ENCODE measurements around the gene SSTR4.

Gene SSTR4

GRCh38 chr20:23043376-23043775 lies 8.3 kb downstream of the SSTR4 start:
- TF ChIP-seq CTCF (IDR thresholded peaks at IDR 0.05; ENCODE audit: low read depth, low read length) = no peak
- DNase-seq (ENCODE audit: extremely low read depth, low read depth) = no peak

- DNase-seq (ENCODE audit: extremely low read depth, low read depth) = no peak
- TF ChIP-seq CTCF (IDR thresholded peaks at IDR 0.05; ENCODE audit: low read depth, low read length) = no peak
Observed at GRCh38 chr20:23046431-23046830, 11.3 kb downstream of the SSTR4 start.

DNA sequence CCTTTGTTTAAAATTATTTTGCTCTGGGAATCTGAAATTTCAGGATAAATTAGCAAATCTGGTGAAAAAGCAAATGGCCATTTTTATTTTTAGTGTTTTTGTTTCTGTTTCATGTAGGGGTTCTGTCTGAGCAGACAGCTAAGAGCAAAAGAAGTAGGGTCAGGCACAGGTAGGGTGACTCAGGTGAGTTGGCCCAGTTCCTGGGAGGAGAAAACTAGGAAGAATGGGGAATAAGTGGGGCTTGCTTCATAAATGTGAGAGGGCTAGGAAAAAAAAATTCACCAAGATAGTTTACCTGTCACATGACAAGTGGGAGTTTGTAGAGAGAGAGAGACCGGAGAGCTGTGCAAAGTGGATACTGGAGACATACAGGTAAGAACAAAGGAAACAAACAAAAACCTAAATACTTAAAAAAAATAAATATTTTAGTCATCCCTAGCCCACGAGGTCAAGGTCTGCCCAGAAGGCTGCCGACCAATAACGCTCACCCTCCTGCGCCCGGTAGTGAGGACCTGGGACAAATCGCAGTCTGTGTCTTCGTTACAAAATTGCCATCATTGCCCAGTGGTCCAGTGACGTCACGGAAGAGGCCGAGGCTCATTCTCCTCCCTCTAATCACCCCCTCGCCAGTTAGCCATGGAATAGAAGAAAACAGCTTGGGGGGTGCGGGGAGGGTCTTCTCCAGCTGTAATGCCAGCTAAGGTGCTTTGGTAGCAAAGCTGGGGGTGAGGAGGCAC lies 12.1 kb downstream of the SSTR4 start:
- no peak for TF ChIP-seq CTCF (IDR thresholded peaks at IDR 0.05; ENCODE audit: low read depth, low read length)
- no peak for DNase-seq (ENCODE audit: extremely low read depth, low read depth)

- DNase-seq (ENCODE audit: extremely low read depth, low read depth) = no peak
Observed at GRCh38 chr20:23047738-23048214, 12.7 kb downstream of the SSTR4 start.

DNA sequence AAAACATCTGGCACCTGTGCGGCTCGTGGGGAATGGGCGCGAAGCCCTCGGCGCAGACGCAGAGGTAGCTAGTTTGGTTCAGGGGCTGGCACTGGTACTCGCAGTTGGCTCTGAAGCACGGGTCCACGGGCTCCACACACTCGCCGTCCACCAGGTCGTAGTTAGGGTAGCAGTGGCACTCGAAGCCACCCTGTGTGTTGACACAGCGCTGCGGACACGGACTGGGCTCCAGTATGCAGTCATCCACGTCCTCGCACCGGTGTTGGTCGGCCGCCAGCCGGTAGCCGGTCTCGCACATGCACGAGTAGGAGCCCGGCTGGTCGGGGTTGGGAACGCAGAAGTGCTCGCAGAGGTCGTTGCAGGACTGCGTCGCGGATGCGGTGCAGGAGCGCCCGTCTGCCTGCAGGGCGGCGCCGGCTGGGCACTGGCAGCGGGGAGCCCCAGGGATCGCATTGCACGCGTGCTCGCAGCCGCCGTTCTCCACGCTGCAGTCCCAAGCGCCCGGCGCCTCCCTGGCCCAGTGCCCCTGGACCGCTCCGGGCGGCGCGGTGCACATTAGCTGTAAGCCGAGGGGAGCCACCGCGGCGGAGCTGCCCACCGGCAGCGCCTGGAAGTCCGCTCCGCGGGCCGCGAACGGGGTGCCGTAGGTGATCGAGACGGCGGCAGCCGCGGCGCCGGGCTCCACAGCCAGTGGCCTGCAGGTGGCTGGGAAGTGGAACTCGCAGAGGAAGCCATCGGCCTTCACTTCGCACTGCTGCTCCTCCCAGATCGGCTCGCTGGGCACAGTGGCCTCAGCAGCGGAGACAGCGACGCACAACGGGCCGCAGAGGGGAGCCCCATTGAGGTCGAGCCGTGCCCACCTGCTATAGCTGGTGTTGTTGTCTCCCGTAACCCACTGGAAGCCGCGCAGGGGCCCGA lies 13.4 kb downstream of the SSTR4 start:
- peak; percentile 38 for TF ChIP-seq CTCF (IDR thresholded peaks at IDR 0.05; ENCODE audit: low read depth, low read length)
- no peak for DNase-seq (ENCODE audit: extremely low read depth, low read depth)

More at GRCh38 chr20:23047738-23048214, 12.7 kb downstream of the SSTR4 start:
- peak; percentile 0; the same call in 1 of the 2 replicates for TF ChIP-seq CTCF (IDR thresholded peaks at IDR 0.05; ENCODE audit: low read depth, low read length)

DNA sequence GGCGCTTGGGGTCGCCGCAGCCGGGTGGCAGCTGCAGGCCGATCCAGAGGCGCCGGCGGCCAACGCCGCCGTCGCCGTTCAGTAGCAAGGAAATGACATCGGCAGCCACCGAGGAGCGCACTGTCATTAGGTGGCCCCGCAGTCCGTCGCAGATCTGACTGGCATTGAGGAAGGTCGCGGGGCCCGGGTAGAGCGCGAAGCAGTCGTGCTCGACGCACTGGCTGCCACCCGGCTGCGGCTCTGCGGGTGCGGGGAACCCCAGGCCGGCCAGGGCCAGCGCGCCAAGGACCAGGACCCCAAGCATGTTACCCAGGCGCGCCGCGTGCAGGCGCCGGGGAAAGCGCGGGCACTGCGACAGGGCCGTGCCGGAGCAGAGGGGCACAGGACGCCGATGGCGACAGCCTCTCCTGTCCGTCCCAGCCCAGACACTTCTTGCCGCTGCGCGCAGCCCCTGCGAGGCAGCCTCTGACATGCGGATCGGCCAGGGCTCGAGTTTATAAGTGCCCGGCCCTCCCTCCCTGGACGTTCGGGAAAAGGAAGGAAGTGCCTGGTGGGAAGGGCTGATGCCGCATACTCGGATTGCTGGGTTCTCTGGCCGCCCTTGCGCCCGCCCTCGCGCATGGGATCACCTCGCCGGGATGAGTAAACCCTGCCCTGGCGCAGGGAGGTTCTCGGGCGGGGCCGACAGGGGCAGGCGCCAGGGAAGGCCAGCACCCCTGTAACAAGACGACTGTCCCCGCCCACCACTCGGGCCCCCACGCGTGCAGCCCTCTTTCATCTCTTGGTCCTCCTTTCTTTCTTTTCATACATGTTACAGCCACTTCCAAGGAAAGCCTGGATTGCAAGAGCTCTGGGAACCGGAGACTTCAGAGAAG lies 14.3 kb downstream of the SSTR4 start, which contains the start of gene THBD:
Gene THBD, minus strand, starts transcription at position 472 of the 875 bp plus-strand sequence. Its CDS starts 168 bp downstream, at position 304.
- no peak for TF ChIP-seq CTCF (IDR thresholded peaks at IDR 0.05; ENCODE audit: low read depth, low read length)
- no peak for DNase-seq (ENCODE audit: extremely low read depth, low read depth)
